Fibroblast of mammary gland (primary cell): Measurements from ENCODE around the gene IFNAR1.
A peak's percentile ranks its signal among the peaks of the same experiment; 100 is the strongest.

Experiments
- DNase-seq: peaks from one replicate; pipeline ENCODE4 v3.0.0-alpha.2; 2010; ENCODE audit warnings: low read depth
- H3K4me3 ChIP-seq: 2 replicates; pipeline ENCODE4 v1.5.1; 2011; ENCODE audit warnings: low read depth, mild to moderate bottlenecking, low read length, moderate library complexity; ENCODE audit not compliant: control insufficient read depth
- TF ChIP-seq, protein P1 (sequence below): conservative IDR thresholded peaks from 2 replicates; pipeline ENCODE4 v1.5.1; 2011; ENCODE audit warnings: low read depth, low read length, inconsistent platforms; ENCODE audit not compliant: control insufficient read depth, insufficient read depth

IFNAR1 gene

DNA sequence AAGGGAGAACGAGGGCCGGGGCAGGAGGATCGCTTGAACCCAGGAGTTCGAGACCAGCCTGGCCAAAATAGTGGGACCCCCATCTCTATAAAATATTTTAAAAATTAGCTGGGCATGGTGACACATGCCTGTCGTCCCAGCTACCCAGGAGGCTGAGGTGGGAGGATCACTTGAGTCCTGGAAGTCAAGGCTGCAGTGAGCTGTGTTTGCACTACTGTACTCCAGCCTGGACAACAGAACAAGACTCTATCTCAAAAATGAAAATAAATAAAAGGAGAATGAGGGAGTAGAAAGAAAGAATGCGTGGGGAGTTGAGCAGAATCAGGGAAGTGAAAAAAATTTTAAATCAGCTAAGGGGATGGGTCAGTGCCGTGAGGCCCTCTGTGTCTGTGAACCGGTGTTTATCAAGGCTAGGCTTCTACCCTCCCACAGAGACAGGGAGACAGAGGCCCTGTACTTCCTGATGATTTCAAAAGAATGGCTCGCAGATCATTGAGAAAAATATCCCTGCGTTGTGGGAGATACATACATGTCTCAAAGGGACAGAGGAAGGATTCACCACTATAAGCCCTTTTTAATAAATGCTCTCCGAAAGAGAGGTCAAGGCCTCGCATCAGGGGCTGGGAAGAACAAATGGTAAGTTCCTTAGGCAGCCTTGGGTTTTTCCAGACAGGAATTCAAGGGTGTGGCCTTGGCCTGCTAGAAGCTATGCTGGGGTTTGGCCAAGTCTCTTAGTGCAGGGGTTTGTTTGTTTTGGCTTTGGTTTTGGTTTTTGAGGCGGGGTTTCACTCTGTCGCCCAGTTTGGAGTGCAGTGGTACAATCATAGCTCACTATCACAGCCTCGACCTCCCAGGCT lies 37.9 kb upstream of the IFNAR1 start:
- H3K4me3 ChIP-seq = no peak overlapping the region
- TF ChIP-seq, protein P1, sequence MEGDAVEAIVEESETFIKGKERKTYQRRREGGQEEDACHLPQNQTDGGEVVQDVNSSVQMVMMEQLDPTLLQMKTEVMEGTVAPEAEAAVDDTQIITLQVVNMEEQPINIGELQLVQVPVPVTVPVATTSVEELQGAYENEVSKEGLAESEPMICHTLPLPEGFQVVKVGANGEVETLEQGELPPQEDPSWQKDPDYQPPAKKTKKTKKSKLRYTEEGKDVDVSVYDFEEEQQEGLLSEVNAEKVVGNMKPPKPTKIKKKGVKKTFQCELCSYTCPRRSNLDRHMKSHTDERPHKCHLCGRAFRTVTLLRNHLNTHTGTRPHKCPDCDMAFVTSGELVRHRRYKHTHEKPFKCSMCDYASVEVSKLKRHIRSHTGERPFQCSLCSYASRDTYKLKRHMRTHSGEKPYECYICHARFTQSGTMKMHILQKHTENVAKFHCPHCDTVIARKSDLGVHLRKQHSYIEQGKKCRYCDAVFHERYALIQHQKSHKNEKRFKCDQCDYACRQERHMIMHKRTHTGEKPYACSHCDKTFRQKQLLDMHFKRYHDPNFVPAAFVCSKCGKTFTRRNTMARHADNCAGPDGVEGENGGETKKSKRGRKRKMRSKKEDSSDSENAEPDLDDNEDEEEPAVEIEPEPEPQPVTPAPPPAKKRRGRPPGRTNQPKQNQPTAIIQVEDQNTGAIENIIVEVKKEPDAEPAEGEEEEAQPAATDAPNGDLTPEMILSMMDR = no peak
- peak; percentile 83 for DNase-seq

DNA sequence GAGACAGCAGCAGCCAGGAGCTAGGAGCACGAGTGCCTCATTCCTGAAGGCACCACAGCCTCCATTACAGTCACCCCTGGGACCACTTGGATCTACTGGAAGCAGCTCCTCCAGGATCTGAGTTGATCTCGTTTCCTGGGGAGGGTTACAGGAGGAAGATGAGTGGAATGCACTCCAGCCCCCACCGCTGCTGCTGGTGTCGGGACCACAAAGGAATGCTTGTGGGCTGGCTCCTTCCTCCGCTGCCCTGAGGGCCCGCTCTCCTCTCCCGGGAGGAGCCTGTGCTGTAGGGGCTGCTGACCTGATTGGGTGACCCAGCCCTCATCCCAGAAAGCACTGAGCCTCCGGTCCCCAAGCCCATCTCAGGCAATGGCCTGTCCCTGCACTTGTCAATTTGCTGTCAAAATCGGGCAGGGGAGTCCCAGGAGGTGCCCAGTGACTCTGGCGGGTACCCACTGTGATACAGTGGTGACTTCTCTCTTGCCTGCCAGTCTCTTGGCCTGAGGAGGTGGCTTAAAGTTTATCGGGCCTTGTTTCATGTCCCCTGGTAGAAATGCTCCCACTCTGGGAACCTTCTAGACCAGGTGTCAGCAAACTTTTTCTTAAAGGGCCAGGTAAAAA lies 35.5 kb upstream of the IFNAR1 start:
- peak; percentile 19 for DNase-seq
- TF ChIP-seq, protein P1 = no peak

DNA sequence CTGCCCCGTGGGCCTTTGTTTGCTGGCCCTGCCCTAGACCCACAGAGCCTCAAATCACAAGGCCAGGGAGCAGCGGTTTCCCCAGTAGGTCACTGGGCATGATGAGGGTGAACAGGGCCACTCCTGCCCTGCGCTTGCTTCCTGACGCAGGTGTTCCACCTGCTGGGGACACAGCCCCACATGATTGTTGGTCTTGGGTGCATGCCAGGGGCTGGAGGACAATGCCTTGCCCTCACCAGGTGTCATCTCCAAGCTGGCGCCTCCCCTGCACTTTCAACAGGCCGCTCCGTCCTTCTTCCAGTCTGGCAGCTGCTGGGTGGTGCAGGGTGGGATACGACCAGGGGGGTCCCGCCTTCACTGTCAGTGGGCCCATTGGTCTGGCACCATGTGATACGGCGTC lies 34.3 kb upstream of the IFNAR1 start:
- TF ChIP-seq, protein P1 = no peak
- DNase-seq = no peak

More for the DNA sequence above, 35.5 kb upstream of the IFNAR1 start:
- no peak overlapping the region for H3K4me3 ChIP-seq

DNA sequence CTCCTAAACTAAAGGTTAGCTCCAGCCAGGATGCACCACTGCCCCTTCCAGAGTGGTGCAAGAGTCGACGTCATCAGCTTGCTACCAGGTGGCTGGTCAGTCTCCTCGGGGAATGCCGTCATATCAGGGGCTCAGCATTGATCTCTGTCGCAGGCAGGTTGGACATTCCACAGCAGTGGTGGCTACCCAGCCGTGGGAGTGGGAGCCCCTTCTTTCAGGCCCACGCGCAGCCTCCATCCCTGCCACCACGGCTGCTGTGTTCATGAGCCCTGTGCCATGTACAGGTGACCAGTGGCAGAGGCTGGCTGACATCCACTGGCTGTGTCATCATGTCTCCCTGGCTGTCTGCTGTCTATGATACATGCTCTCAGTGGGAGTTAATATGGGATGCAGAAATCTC lies 33.1 kb upstream of the IFNAR1 start:
- TF ChIP-seq, protein P1 = no peak
- H3K4me3 ChIP-seq = no peak overlapping the region
- no peak for DNase-seq

More for the DNA sequence above, 34.3 kb upstream of the IFNAR1 start:
- no peak overlapping the region for H3K4me3 ChIP-seq

DNA sequence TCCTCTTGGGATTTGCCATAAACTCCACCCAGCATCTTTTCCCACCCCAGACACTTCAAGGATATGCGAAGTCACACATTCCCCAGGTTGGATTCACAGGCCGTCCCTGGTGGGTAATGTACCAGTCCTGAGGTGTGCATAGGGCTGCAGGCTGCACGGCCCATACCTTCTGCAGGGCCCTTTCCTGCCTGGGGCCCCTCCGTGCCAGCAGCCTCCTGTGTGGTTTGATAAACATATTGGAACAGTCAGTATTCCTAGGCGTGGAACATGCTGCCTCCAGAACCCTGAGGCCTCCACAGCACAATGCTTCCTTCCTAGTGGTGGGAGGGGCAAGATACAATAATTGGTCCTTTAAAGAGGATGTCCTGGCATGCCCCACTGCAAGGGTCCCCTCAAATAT lies 32.0 kb upstream of the IFNAR1 start:
- DNase-seq = no peak
- no peak overlapping the region for H3K4me3 ChIP-seq
- TF ChIP-seq, protein P1 = no peak

DNA sequence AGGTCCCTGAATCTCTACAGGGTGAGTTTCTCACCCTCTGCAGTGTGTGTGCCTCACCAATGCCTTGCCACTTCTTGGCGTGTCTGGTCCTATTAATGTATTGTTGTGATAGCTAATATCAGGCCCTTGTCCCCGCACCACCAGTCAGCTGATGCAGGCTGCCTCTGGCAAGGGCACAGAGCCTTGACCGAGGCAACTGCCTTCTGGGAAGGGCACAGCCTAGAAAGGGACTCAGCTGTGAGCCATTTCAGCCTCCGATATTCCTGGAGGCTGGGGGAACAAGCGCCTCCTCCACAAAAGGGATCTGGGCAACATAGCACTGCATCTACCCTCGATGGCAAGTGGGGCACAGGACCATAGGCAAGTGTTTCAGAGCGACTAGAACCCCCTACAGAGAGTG lies 31.6 kb upstream of the IFNAR1 start:
- no peak overlapping the region for H3K4me3 ChIP-seq
- TF ChIP-seq, protein P1 = no peak
- DNase-seq = no peak
